IPS-20b (cell line): ENCODE measurements around the gene BCAS3.
A peak's percentile ranks its signal among the peaks of the same experiment; 100 is the strongest.
"Not testable (repeated sequence)": the region's sequence is repeated elsewhere in the genome, so short reads cannot be mapped to it uniquely, and the experiment has no call there.

Experiments used
- H3K27ac ChIP-seq: one replicate; pipeline ENCODE4 v1.5.1; 2013; ENCODE audit warnings: low read length
- H3K27me3 ChIP-seq: 2 replicates; pipeline ENCODE4 v1.6.1; 2013; ENCODE audit warnings: mild to moderate bottlenecking, low read length, inconsistent platforms; ENCODE audit not compliant: insufficient read depth
- H3K36me3 ChIP-seq: 2 replicates; pipeline ENCODE4 v1.6.1; 2013; ENCODE audit warnings: low read depth, mild to moderate bottlenecking, inconsistent platforms, low read length, moderate library complexity; ENCODE audit not compliant: insufficient read depth
- H3K4me1 ChIP-seq: 2 replicates; pipeline ENCODE4 v1.6.1; 2013; ENCODE audit warnings: mild to moderate bottlenecking, control low read depth, inconsistent platforms, low read length, moderate library complexity; ENCODE audit not compliant: insufficient read depth
- H3K4me3 ChIP-seq: 2 replicates; pipeline ENCODE4 v1.5.1; 2013; ENCODE audit warnings: mild to moderate bottlenecking, low read length, inconsistent platforms
- H3K9ac ChIP-seq: 2 replicates; pipeline ENCODE4 v1.6.1; 2013; ENCODE audit warnings: low read depth, mild to moderate bottlenecking, inconsistent platforms, low read length, moderate library complexity
- H3K9me3 ChIP-seq: 2 replicates; pipeline ENCODE4 v1.6.1; 2013; ENCODE audit warnings: mild to moderate bottlenecking, low read depth, low read length, inconsistent platforms; ENCODE audit not compliant: insufficient read depth

Gene BCAS3

GRCh38 chr17:61239327-61239726 lies 561.7 kb downstream of the BCAS3 start:
- Histone ChIP-seq H3K4me1 (peaks cover 10% of the 10 kb centered on the region; the same call in 1 of the 2 replicates), H3K9ac (no peak overlapping the region), H3K4me3 (no peak overlapping the region), H3K27me3 (no peaks in the 10 kb centered on the region), H3K36me3 (no peaks in the 10 kb centered on the region), H3K9me3 (peaks cover 4% of the 10 kb centered on the region; the same call in 1 of the 2 replicates), H3K27ac (no peak overlapping the region)

- Histone ChIP-seq H3K4me3 (no peak overlapping the region), H3K4me1 (peaks cover 9% of the 10 kb centered on the region; the same call in 1 of the 2 replicates), H3K27me3 (no peaks in the 10 kb centered on the region), H3K9ac (no peak overlapping the region), H3K36me3 (no peaks in the 10 kb centered on the region), H3K9me3 (peaks cover 4% of the 10 kb centered on the region; the same call in 1 of the 2 replicates), H3K27ac (no peak overlapping the region)
These were observed 562.3 kb downstream of the BCAS3 start for GRCh38 chr17:61239953-61240352.

- Histone ChIP-seq H3K4me3 (no peak overlapping the region), H3K27me3 (no peaks in the 10 kb centered on the region), H3K27ac (no peak overlapping the region), H3K9ac (no peak overlapping the region), H3K9me3 (peaks cover 4% of the 10 kb centered on the region; the same call in 1 of the 2 replicates), H3K4me1 (peaks cover 4% of the 10 kb centered on the region; the same call in 1 of the 2 replicates), H3K36me3 (no peaks in the 10 kb centered on the region)
These were observed 563.3 kb downstream of the BCAS3 start for GRCh38 chr17:61240851-61241468.

GRCh38 chr17:61244988-61245387 lies 567.3 kb downstream of the BCAS3 start:
- not testable (repeated sequence) for H3K4me1 ChIP-seq, H3K9ac ChIP-seq, H3K27me3 ChIP-seq, H3K4me3 ChIP-seq, H3K36me3 ChIP-seq, H3K9me3 ChIP-seq, H3K27ac ChIP-seq

- Histone ChIP-seq H3K4me3 (peak overlapping the region; percentile 43; the same call in 1 of the 2 replicates), H3K9ac (no peak overlapping the region), H3K36me3 (no peaks in the 10 kb centered on the region), H3K9me3 (no peaks in the 10 kb centered on the region), H3K4me1 (peaks cover 4% of the 10 kb centered on the region; the same call in 1 of the 2 replicates), H3K27me3 (no peaks in the 10 kb centered on the region), H3K27ac (no peak overlapping the region)
These were observed 568.1 kb downstream of the BCAS3 start for GRCh38 chr17:61245706-61246135.

GRCh38 chr17:61247439-61247838 lies 569.8 kb downstream of the BCAS3 start:
- H3K36me3 ChIP-seq: no peaks in the 10 kb centered on the region
- no peaks in the 10 kb centered on the region for H3K9me3 ChIP-seq
- H3K27ac ChIP-seq: no peak overlapping the region
- H3K4me3 ChIP-seq: no peak overlapping the region
- H3K9ac ChIP-seq: no peak overlapping the region
- H3K4me1 ChIP-seq: peaks cover 4% of the 10 kb centered on the region; the same call in 1 of the 2 replicates
- no peaks in the 10 kb centered on the region for H3K27me3 ChIP-seq

GRCh38 chr17:61248399-61248798 lies 570.7 kb downstream of the BCAS3 start:
- H3K4me1 ChIP-seq: peaks cover 6% of the 10 kb centered on the region
- no peaks in the 10 kb centered on the region for H3K36me3 ChIP-seq
- no peak overlapping the region for H3K27ac ChIP-seq
- no peak overlapping the region for H3K9ac ChIP-seq
- no peak overlapping the region for H3K4me3 ChIP-seq
- H3K27me3 ChIP-seq: no peaks in the 10 kb centered on the region
- no peaks in the 10 kb centered on the region for H3K9me3 ChIP-seq

- no peak overlapping the region for H3K27ac ChIP-seq
- no peaks in the 10 kb centered on the region for H3K27me3 ChIP-seq
- no peaks in the 10 kb centered on the region for H3K36me3 ChIP-seq
- H3K9me3 ChIP-seq: no peaks in the 10 kb centered on the region
- H3K4me3 ChIP-seq: no peak overlapping the region
- H3K4me1 ChIP-seq: peaks cover 14% of the 10 kb centered on the region
- no peak overlapping the region for H3K9ac ChIP-seq
These were observed 572.1 kb downstream of the BCAS3 start for GRCh38 chr17:61249649-61250299.

GRCh38 chr17:61250335-61250890 lies 572.8 kb downstream of the BCAS3 start:
- H3K9me3 ChIP-seq: no peaks in the 10 kb centered on the region
- H3K4me1 ChIP-seq: peaks cover 10% of the 10 kb centered on the region
- no peak overlapping the region for H3K9ac ChIP-seq
- H3K27me3 ChIP-seq: no peaks in the 10 kb centered on the region
- H3K4me3 ChIP-seq: no peak overlapping the region
- no peaks in the 10 kb centered on the region for H3K36me3 ChIP-seq
- H3K27ac ChIP-seq: no peak overlapping the region

- Histone ChIP-seq H3K27ac (no peak overlapping the region), H3K9me3 (no peaks in the 10 kb centered on the region), H3K27me3 (no peaks in the 10 kb centered on the region), H3K4me3 (no peak overlapping the region), H3K9ac (no peak overlapping the region), H3K36me3 (no peaks in the 10 kb centered on the region), H3K4me1 (peaks cover 10% of the 10 kb centered on the region)
These were observed 574.6 kb downstream of the BCAS3 start for GRCh38 chr17:61251939-61252865.

GRCh38 chr17:61253362-61253761 lies 575.7 kb downstream of the BCAS3 start:
- no peaks in the 10 kb centered on the region for H3K27me3 ChIP-seq
- no peak overlapping the region for H3K27ac ChIP-seq
- H3K9ac ChIP-seq: no peak overlapping the region
- no peak overlapping the region for H3K4me3 ChIP-seq
- peaks cover 10% of the 10 kb centered on the region for H3K4me1 ChIP-seq
- H3K36me3 ChIP-seq: no peaks in the 10 kb centered on the region
- H3K9me3 ChIP-seq: no peaks in the 10 kb centered on the region
